HepG2 (cell line): ENCODE results near the gene SKI. TPM values are rescaled to one million over a fixed set of nuclear protein-coding genes. Genes with fewer than 3 reads are reported as not detected.

Source experiments
- CREB1 ChIP-seq, 2 experiments: fragments of 450-650 bp in 1 of 2; IDR thresholded peaks; 2 replicates each; pipeline ENCODE4 v1.6.1; 2016 to 2017; ENCODE audit warnings: control low read depth in 1 of 2, mild to moderate bottlenecking in 1 of 2, missing compliant biosample characterization in 1 of 2, missing genetic modification characterization in 1 of 2
- FOXA1 ChIP-seq, 2 experiments: fragments of 450-650 bp in 1 of 2; sonication (generic) in 1 of 2; formaldehyde crosslinking in 1 of 2; IDR thresholded peaks; 2 replicates each; pipeline versions ENCODE4 v1.4.0 to v1.6.1; 2016 to 2020; ENCODE audit warnings: missing genetic modification reagents in 1 of 2
- FOXK1 ChIP-seq: sonication (generic); formaldehyde crosslinking; IDR thresholded peaks from 2 replicates; pipeline ENCODE4 v1.4.0; 2020; ENCODE audit warnings: low read depth, missing genetic modification reagents, borderline replicate concordance
- MNT ChIP-seq: fragments of 450-650 bp; IDR thresholded peaks from 2 replicates; pipeline ENCODE4 v1.6.1; 2016
- MXD4 ChIP-seq: IDR thresholded peaks from 2 replicates; pipeline ENCODE4 v1.6.1; 2016; ENCODE audit warnings: mild to moderate bottlenecking, missing biosample characterization, missing genetic modification reagents
- NFATC3 ChIP-seq: sonication (generic); formaldehyde crosslinking; IDR thresholded peaks from 2 replicates; pipeline ENCODE4 v1.5.1; 2020; ENCODE audit warnings: mild to moderate bottlenecking, missing genetic modification reagents
- NR2F6 ChIP-seq, 2 experiments: IDR thresholded peaks; 2 replicates each; pipeline ENCODE4 v1.6.1; 2016; ENCODE audit warnings: antibody characterized with exemption in 1 of 2, mild to moderate bottlenecking in 1 of 2
- PHF5A ChIP-seq: IDR thresholded peaks from one replicate; pipeline ENCODE4 v1.6.1; 2018; ENCODE audit warnings: low read depth, missing genetic modification reagents; ENCODE audit not compliant: unreplicated experiment
- POGZ ChIP-seq: sonication (generic); formaldehyde crosslinking; IDR thresholded peaks from 2 replicates; pipeline ENCODE4 v1.4.0; 2020; ENCODE audit warnings: mild to moderate bottlenecking, missing genetic modification reagents
- RAD21 ChIP-seq: fragments of 450-650 bp; formaldehyde crosslinking; IDR thresholded peaks from 2 replicates; pipeline ENCODE4 v1.5.0; 2020; ENCODE audit warnings: mild to moderate bottlenecking
- REXO4 ChIP-seq: sonication (generic); formaldehyde crosslinking; IDR thresholded peaks from 2 replicates; pipeline ENCODE4 v1.8.0; 2022; ENCODE audit warnings: missing genetic modification reagents, mild to moderate bottlenecking, borderline replicate concordance
- RFX1 ChIP-seq: fragments of 450-650 bp; IDR thresholded peaks from 2 replicates; pipeline ENCODE4 v1.6.1; 2017
- SMARCE1 ChIP-seq: fragments of 450-650 bp; IDR thresholded peaks from 2 replicates; pipeline ENCODE4 v1.6.1; 2017; ENCODE audit warnings: borderline replicate concordance
- SP2 ChIP-seq: sonication (generic); formaldehyde crosslinking; IDR thresholded peaks from 2 replicates; pipeline ENCODE4 v1.5.1; 2020; ENCODE audit warnings: mild to moderate bottlenecking, missing genetic modification reagents
- SP5 ChIP-seq: IDR thresholded peaks from 2 replicates; pipeline ENCODE4 v1.6.1; 2016; ENCODE audit warnings: low read depth, borderline replicate concordance
- TCF7L2 ChIP-seq: IDR thresholded peaks from 2 replicates; pipeline ENCODE4 v1.6.1; 2011; ENCODE audit warnings: mild to moderate bottlenecking, low read depth, low read length, moderate library complexity
- THYN1 ChIP-seq: sonication (generic); formaldehyde crosslinking; IDR thresholded peaks from 2 replicates; pipeline ENCODE4 v1.8.1; 2023; ENCODE audit warnings: low read depth, mild to moderate bottlenecking, moderate library complexity, missing genetic modification reagents, borderline replicate concordance
- TRIM22 ChIP-seq: fragments of 450-650 bp; IDR thresholded peaks from 2 replicates; pipeline ENCODE4 v1.6.1; 2017
- U2AF1 ChIP-seq: fragments of 200-400 bp; formaldehyde crosslinking; optimal IDR thresholded peaks from 2 replicates; pipeline ENCODE3; 2017; ENCODE audit warnings: mild to moderate bottlenecking, low read depth, low read length
- ZFP62 ChIP-seq: sonication (generic); formaldehyde crosslinking; IDR thresholded peaks from 2 replicates; pipeline ENCODE4 v1.4.0; 2020; ENCODE audit warnings: missing genetic modification reagents
- ZNF33B ChIP-seq: sonication (generic); formaldehyde crosslinking; IDR thresholded peaks from 2 replicates; pipeline ENCODE4 v1.5.1; 2020; ENCODE audit warnings: mild to moderate bottlenecking, missing genetic modification reagents
- ZNF549 ChIP-seq: sonication (generic); formaldehyde crosslinking; IDR thresholded peaks from 2 replicates; pipeline ENCODE4 v1.5.0; 2020; ENCODE audit warnings: missing genetic modification reagents
- ZNF556 ChIP-seq: sonication (generic); formaldehyde crosslinking; IDR thresholded peaks from 2 replicates; pipeline ENCODE4 v1.4.0; 2020; ENCODE audit warnings: mild to moderate bottlenecking, missing genetic modification reagents, borderline replicate concordance
- ZNF629 ChIP-seq: sonication (generic); formaldehyde crosslinking; conservative IDR thresholded peaks from 2 replicates; pipeline ENCODE4 v1.5.0; 2020; ENCODE audit warnings: missing genetic modification reagents
- ZNF703 ChIP-seq: sonication (generic); formaldehyde crosslinking; IDR thresholded peaks from 2 replicates; pipeline ENCODE4 v1.5.1; 2020; ENCODE audit warnings: missing genetic modification reagents, mild to moderate bottlenecking, moderate library complexity, borderline replicate concordance
- ZSCAN31 ChIP-seq: sonication (generic); formaldehyde crosslinking; IDR thresholded peaks from 2 replicates; pipeline ENCODE4 v1.5.0; 2020; ENCODE audit warnings: low read depth, mild to moderate bottlenecking, missing genetic modification reagents
- polyA plus RNA-seq, 8 experiments: library from polyadenylated mRNA; depleted of rRNA in 3 of 8; stranded (reverse) in 7 of 8; unstranded in 1 of 8; fragments of >200 nt; fragmentation: Illumina TruSeq in 4 of 8; extraction: Trizol in 4 of 8; gene quantifications; 2 replicates each; pipeline versions ENCODE4 v1.2.1 to v1.2.3, GENCODE V29; 2011 to 2016; ENCODE audit warnings: low read depth in 4 of 8, missing spikeins in 1 of 8, mixed read lengths in 1 of 8; ENCODE audit not compliant: insufficient read depth in 1 of 8
- total RNA-seq, 5 experiments: library from RNA; depleted of rRNA; stranded (reverse); fragments of >200 nt; fragmentation: Illumina TruSeq; extraction: Trizol; gene quantifications; 2 replicates each; pipeline ENCODE4 v1.2.3, GENCODE V29; 2016; ENCODE audit warnings: low read depth in 1 of 5
- TF ChIP-seq, protein P1 (sequence below): IDR thresholded peaks from 2 replicates; pipeline ENCODE4 v1.6.1; 2016; ENCODE audit warnings: missing genetic modification reagents, missing compliant biosample characterization
- TF ChIP-seq, protein P2 (sequence below): sonication (generic); formaldehyde crosslinking; IDR thresholded peaks from 2 replicates; pipeline ENCODE4 v1.5.0; 2020; ENCODE audit warnings: mild to moderate bottlenecking, low read depth, missing genetic modification reagents, borderline replicate concordance

The SKI gene
- total and polyA plus RNA-seq, 2 of the 13 experiments (the other 11 are each of a cell fraction or from before 2014, with no cell fraction given) = 4.7 to 6.9 TPM

- TF ChIP-seq, protein P1, sequence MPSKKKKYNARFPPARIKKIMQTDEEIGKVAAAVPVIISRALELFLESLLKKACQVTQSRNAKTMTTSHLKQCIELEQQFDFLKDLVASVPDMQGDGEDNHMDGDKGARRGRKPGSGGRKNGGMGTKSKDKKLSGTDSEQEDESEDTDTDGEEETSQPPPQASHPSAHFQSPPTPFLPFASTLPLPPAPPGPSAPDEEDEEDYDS = peak; percentile 35; the same call in 1 of the 2 replicates
- TF ChIP-seq CREB1 (IDR thresholded peaks at IDR 0.05) = no peak
- peak; percentile 50 for TF ChIP-seq CREB1 (CRISPR knock-in tag; IDR thresholded peaks at IDR 0.05)
- peak; percentile 64 for TF ChIP-seq NR2F6 (IDR thresholded peaks at IDR 0.05)
- peak; percentile 41; the same call in 1 of the 2 replicates for TF ChIP-seq NR2F6 (CRISPR knock-in tag; IDR thresholded peaks at IDR 0.05)
- no peak for TF ChIP-seq TRIM22
- TF ChIP-seq ZSCAN31 (CRISPR knock-in tag) = peak; percentile 79; the same call in 1 of the 2 replicates
- no peak for TF ChIP-seq POGZ
- TF ChIP-seq MNT = peak; percentile 18; the same call in 1 of the 2 replicates
- no peak for TF ChIP-seq PHF5A (CRISPR knock-in tag)
- TF ChIP-seq SP5 (CRISPR knock-in tag) = no peak; the same call in 1 of the 2 replicates
- no peak for TF ChIP-seq ZNF33B (CRISPR knock-in tag)
- TF ChIP-seq, protein P2, sequence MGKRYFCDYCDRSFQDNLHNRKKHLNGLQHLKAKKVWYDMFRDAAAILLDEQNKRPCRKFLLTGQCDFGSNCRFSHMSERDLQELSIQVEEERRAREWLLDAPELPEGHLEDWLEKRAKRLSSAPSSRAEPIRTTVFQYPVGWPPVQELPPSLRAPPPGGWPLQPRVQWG = no peak
- no peak for TF ChIP-seq FOXK1 (CRISPR knock-in tag)
- no peak for TF ChIP-seq ZNF556 (CRISPR knock-in tag)
- no peak for TF ChIP-seq NFATC3
- no peak for TF ChIP-seq U2AF1
- TF ChIP-seq FOXA1 (IDR thresholded peaks at IDR 0.05) = no peak
- no peak for TF ChIP-seq FOXA1 (CRISPR knock-in tag; IDR thresholded peaks at IDR 0.05)
- 0 out of 2 replicates have a peak, but pooled peaks have one; percentile 13 for TF ChIP-seq SP2 (CRISPR knock-in tag)
- TF ChIP-seq RFX1 = no peak
- TF ChIP-seq RAD21 (CRISPR knock-in tag) = 0 out of 2 replicates have a peak, but pooled peaks have one; percentile 27
- TF ChIP-seq ZFP62 (CRISPR knock-in tag) = no peak
- no peak for TF ChIP-seq SMARCE1
- no peak for TF ChIP-seq REXO4
- no peak for TF ChIP-seq TCF7L2
- TF ChIP-seq THYN1 (CRISPR knock-in tag) = no peak
- 0 out of 2 replicates have a peak, but pooled peaks have one; percentile 54 for TF ChIP-seq MXD4 (CRISPR knock-in tag)
- no peak for TF ChIP-seq ZNF629 (CRISPR knock-in tag)
- no peak for TF ChIP-seq ZNF549 (CRISPR knock-in tag)
- TF ChIP-seq ZNF703 (CRISPR knock-in tag) = no peak
Measured at GRCh38 chr1:2250721-2251281, 22.7 kb downstream of the SKI start (continued).
